ENCODE data around the gene MRPL24. TPM values are rescaled to one million over a fixed set of nuclear protein-coding genes. Genes with fewer than 3 reads are reported as not detected.
A peak's percentile ranks its signal among the peaks of the same experiment; 100 is the strongest.

MRPL24 gene
- total and polyA plus RNA-seq, 2 of the 13 experiments (the other 11 are each of a cell fraction or from before 2014, with no cell fraction given) = 38.1 to 42.9 TPM

DNA sequence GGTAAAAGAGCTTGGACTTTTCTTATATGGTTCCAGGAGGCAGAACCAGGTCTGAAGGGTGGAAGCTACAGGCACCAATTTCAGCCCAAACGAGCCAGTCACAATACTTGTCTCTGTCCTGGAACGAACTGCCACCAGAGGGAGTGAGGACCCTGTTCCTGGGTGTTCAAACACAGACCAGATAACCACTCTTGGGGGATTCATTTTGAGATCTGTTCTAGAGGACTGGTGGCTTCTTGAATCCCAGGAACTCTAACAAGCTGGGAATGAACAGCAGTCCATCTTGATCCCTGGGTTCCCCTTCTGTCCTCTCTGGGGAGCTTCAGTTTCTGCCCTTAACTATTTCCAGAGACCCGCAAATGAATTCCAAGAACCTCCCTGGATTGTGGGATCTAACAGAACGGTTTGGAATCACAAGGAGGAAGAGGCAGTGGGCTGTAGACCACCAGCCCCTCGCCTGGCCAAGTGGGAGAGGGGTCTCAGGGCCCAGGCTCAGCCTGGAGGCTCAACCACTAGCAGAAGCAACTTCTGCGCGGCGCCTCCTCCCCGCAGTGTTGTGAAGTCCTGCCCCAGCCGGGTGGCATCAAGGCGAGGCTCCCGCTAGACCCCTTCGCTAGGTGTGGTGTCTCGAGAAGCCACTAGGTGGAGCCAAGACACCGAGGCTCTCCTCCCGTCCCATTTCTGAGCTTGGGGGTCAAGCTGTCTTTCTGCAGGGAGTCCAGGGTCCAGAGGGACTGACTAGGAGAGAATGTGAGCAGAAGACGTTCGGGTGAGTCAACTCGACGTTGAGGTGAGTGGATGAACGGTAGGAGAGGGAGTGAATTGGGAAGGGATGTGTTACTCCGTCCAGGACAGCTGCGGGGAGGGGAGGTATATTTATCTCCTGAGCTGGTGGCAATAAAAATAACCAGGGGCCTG, 51.6 kb downstream of the MRPL24 start (continued):
- TF ChIP-seq ONECUT2 (CRISPR knock-in tag; IDR thresholded peaks at IDR 0.05) = no peak
- TF ChIP-seq, protein P1, sequence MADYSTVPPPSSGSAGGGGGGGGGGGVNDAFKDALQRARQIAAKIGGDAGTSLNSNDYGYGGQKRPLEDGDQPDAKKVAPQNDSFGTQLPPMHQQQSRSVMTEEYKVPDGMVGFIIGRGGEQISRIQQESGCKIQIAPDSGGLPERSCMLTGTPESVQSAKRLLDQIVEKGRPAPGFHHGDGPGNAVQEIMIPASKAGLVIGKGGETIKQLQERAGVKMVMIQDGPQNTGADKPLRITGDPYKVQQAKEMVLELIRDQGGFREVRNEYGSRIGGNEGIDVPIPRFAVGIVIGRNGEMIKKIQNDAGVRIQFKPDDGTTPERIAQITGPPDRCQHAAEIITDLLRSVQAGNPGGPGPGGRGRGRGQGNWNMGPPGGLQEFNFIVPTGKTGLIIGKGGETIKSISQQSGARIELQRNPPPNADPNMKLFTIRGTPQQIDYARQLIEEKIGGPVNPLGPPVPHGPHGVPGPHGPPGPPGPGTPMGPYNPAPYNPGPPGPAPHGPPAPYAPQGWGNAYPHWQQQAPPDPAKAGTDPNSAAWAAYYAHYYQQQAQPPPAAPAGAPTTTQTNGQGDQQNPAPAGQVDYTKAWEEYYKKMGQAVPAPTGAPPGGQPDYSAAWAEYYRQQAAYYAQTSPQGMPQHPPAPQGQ (CRISPR knock-in tag; IDR thresholded peaks at IDR 0.05; ENCODE audit: borderline replicate concordance) = no peak
- no peak for TF ChIP-seq KLF11 (CRISPR knock-in tag; IDR thresholded peaks at IDR 0.05)
- no peak for TF ChIP-seq CHCHD3 (CRISPR knock-in tag; IDR thresholded peaks at IDR 0.05)
- TF ChIP-seq PAF1 (CRISPR knock-in tag; IDR thresholded peaks at IDR 0.05) = no peak
- no peak for TF ChIP-seq CREB1 (IDR thresholded peaks at IDR 0.05)
- no peak for TF ChIP-seq CREB1 (CRISPR knock-in tag; IDR thresholded peaks at IDR 0.05)
- no peak for TF ChIP-seq ZNF282 (IDR thresholded peaks at IDR 0.05; ENCODE audit: partially characterized antibody)
- TF ChIP-seq, protein P2, sequence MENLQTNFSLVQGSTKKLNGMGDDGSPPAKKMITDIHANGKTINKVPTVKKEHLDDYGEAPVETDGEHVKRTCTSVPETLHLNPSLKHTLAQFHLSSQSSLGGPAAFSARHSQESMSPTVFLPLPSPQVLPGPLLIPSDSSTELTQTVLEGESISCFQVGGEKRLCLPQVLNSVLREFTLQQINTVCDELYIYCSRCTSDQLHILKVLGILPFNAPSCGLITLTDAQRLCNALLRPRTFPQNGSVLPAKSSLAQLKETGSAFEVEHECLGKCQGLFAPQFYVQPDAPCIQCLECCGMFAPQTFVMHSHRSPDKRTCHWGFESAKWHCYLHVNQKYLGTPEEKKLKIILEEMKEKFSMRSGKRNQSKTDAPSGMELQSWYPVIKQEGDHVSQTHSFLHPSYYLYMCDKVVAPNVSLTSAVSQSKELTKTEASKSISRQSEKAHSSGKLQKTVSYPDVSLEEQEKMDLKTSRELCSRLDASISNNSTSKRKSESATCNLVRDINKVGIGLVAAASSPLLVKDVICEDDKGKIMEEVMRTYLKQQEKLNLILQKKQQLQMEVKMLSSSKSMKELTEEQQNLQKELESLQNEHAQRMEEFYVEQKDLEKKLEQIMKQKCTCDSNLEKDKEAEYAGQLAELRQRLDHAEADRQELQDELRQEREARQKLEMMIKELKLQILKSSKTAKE (CRISPR knock-in tag; IDR thresholded peaks at IDR 0.05; ENCODE audit: borderline replicate concordance) = no peak
- TF ChIP-seq, protein P3, sequence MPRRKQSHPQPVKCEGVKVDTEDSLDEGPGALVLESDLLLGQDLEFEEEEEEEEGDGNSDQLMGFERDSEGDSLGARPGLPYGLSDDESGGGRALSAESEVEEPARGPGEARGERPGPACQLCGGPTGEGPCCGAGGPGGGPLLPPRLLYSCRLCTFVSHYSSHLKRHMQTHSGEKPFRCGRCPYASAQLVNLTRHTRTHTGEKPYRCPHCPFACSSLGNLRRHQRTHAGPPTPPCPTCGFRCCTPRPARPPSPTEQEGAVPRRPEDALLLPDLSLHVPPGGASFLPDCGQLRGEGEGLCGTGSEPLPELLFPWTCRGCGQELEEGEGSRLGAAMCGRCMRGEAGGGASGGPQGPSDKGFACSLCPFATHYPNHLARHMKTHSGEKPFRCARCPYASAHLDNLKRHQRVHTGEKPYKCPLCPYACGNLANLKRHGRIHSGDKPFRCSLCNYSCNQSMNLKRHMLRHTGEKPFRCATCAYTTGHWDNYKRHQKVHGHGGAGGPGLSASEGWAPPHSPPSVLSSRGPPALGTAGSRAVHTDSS (CRISPR knock-in tag; conservative IDR thresholded peaks at IDR 0.05) = no peak
- TF ChIP-seq, protein P4, sequence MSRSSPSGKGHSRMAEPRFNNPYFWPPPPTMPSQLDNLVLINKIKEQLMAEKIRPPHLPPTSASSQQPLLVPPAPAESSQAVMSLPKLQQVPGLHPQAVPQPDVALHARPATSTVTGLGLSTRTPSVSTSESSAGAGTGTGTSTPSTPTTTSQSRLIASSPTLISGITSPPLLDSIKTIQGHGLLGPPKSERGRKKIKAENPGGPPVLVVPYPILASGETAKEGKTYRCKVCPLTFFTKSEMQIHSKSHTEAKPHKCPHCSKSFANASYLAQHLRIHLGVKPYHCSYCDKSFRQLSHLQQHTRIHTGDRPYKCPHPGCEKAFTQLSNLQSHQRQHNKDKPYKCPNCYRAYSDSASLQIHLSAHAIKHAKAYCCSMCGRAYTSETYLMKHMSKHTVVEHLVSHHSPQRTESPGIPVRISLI (CRISPR knock-in tag; IDR thresholded peaks at IDR 0.05; ENCODE audit: borderline replicate concordance) = no peak
- TF ChIP-seq PTBP1 (IDR thresholded peaks at IDR 0.05; ENCODE audit: low read depth, low read length, poor library complexity, severe bottlenecking) = no peak
- TF ChIP-seq, protein P5, sequence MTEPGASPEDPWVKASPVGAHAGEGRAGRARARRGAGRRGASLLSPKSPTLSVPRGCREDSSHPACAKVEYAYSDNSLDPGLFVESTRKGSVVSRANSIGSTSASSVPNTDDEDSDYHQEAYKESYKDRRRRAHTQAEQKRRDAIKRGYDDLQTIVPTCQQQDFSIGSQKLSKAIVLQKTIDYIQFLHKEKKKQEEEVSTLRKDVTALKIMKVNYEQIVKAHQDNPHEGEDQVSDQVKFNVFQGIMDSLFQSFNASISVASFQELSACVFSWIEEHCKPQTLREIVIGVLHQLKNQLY (CRISPR knock-in tag; IDR thresholded peaks at IDR 0.05) = no peak
- 0 out of 2 replicates have a peak, but pooled peaks have one; percentile 42 for TF ChIP-seq ZNF619 (CRISPR knock-in tag; IDR thresholded peaks at IDR 0.05)
- TF ChIP-seq RFX5 (IDR thresholded peaks at IDR 0.05; ENCODE audit: low read depth, low read length) = no peak
- TF ChIP-seq SOX6 (IDR thresholded peaks at IDR 0.05) = no peak
- TF ChIP-seq SOX6 (CRISPR knock-in tag; IDR thresholded peaks at IDR 0.05) = peak; percentile 21; the same call in 1 of the 2 replicates
- no peak for TF ChIP-seq MAFG (CRISPR knock-in tag; IDR thresholded peaks at IDR 0.05)
- TF ChIP-seq XRCC5 (optimal IDR thresholded peaks at IDR 0.05; ENCODE audit: low read length) = peak; percentile 69

Data from HepG2 (cell line).